Gastrocnemius medialis (tissue), 4 donors: ENCODE results near the gene DLX5. TPM values are rescaled to one million over a fixed set of nuclear protein-coding genes. Genes with fewer than 3 reads are reported as not detected.
"Not testable (repeated sequence)": the region's sequence is repeated elsewhere in the genome, so short reads cannot be mapped to it uniquely, and the experiment has no call there.

Experiments
- ATAC-seq, 2 donors: fragments of 150-250 bp; one replicate each; pipeline ENCODE4 v1.9.1; 2016
- DNase-seq, 2 donors: peaks; one replicate each; pipeline ENCODE4 v3.0.0-alpha.2; 2019
- H3K27ac ChIP-seq, 4 donors: fragments of 200-600 bp; sonication (generic); 1 replicate in 1 of 4; 2 replicates in 3 of 4; pipeline ENCODE4 v1.5.1; 2016 to 2018; ENCODE audit warnings: mild to moderate bottlenecking in 2 of 4, moderate library complexity in 1 of 4
- H3K27me3 ChIP-seq, 3 donors: fragments of 200-600 bp; sonication (generic) in 2 of 3; 1 replicate in 1 of 3; 2 replicates in 2 of 3; pipeline versions ENCODE4 v1.5.1 to v1.6.0; 2016 to 2019; ENCODE audit warnings: mild to moderate bottlenecking in 1 of 3, moderate library complexity in 1 of 3
- H3K36me3 ChIP-seq, 2 donors: fragments of 200-600 bp; sonication (generic) in 1 of 2; one replicate each; pipeline ENCODE4 v1.5.1; 2017 to 2018
- H3K4me1 ChIP-seq, 2 donors: fragments of 200-600 bp; sonication (generic) in 1 of 2; one replicate each; pipeline ENCODE4 v1.5.1; 2016 to 2017; ENCODE audit warnings: mild to moderate bottlenecking in 2 of 2
- H3K4me3 ChIP-seq, 4 donors: fragments of 200-600 bp; sonication (generic) in 3 of 4; 1 replicate in 1 of 4; 2 replicates in 3 of 4; pipeline ENCODE4 v1.5.1; 2016 to 2019; ENCODE audit warnings: mild to moderate bottlenecking in 2 of 4
- H3K9me3 ChIP-seq, 3 donors: fragments of 200-600 bp; sonication (generic) in 2 of 3; 1 replicate in 1 of 3; 2 replicates in 2 of 3; pipeline ENCODE4 v1.5.1; 2016 to 2019
- CTCF ChIP-seq, 5 experiments: fragments of 450-650 bp in 3 of 5; fragments of 200-600 bp in 2 of 5; sonication (generic) in 2 of 5; IDR thresholded peaks in 4 of 5; conservative IDR thresholded peaks in 1 of 5; 1 replicate in 4 of 5; 2 replicates in 1 of 5; pipeline ENCODE4 v1.5.1; 2016 to 2019; ENCODE audit warnings: antibody characterized with exemption in 5 of 5, mild to moderate bottlenecking in 3 of 5, moderate library complexity in 3 of 5
- POLR2A ChIP-seq, 2 donors: fragments of 450-650 bp; IDR thresholded peaks; one replicate each; pipeline ENCODE4 v1.6.1; 2017; ENCODE audit warnings: antibody characterized with exemption in 2 of 2, mild to moderate bottlenecking in 2 of 2, moderate library complexity in 2 of 2
- in situ Hi-C, 4 donors: fragments of 200-750 bp; cut with MboI; loops; one replicate each; pipeline versions ENCODE4 v1.15.0 to v1.8.0; 2017; ENCODE audit warnings: low sequenced_read_pairs in 4 of 4
- intact Hi-C: fragments of 100-400 bp; cut with DNase I; formaldehyde crosslinking; loops from one replicate; pipeline ENCODE4 v1.15.1; 2023; ENCODE audit warnings: low total_unique reads
- total RNA-seq, 4 donors: library from RNA; depleted of rRNA; stranded (reverse); fragments of >200 nt; gene quantifications; one replicate each; pipeline versions ENCODE4 v1.1.0 to v1.2.3, GENCODE V29; 2016

The DLX5 gene
- total RNA-seq: under 1 TPM in 1 of 4 donors, not detected in 3; 0.41 TPM

GRCh38 chr7:97024209-97025129 lies at the start of gene DLX5:
DLX5 (minus strand) TSS chr7:97024831; CDS start chr7:97024623, 208 bp downstream.
- Histone ChIP-seq H3K27ac (peak within 1 kb of the TSS in 1 of 4 donors; percentile 31), H3K4me1 (peaks cover 23 to 25% of the 10 kb centered on the region in 2 donors), H3K4me3 (peak within 1 kb of the TSS; percentile 9 to 45 (median 42)), H3K9me3 (no peaks in the 10 kb centered on the region), H3K36me3 (no peaks in the 10 kb centered on the region), H3K27me3 (peaks cover 78 to 86% (median 80%) of the 10 kb centered on the region in 3 donors)
- intact Hi-C loops (no loop called here), in situ Hi-C loops (loop anchor here (5.0 to 25.0 kb wide), 6 partner anchors 947 to 1262 kb away; partner anchors contain the start of gene DYNC1I1 (in 1 of the 4))
- no peak for TF ChIP-seq CTCF (IDR thresholded peaks at IDR 0.05 in 4 of 5, conservative IDR thresholded peaks at IDR 0.05 in 1 of 5)
- no peak for TF ChIP-seq POLR2A (IDR thresholded peaks at IDR 0.05)
- DNase-seq (no peak), ATAC-seq (peak; percentile 21 to 28)

- DNase-seq, in situ Hi-C loops, H3K36me3 ChIP-seq, H3K4me3 ChIP-seq, intact Hi-C loops, H3K9me3 ChIP-seq, H3K4me1 ChIP-seq, H3K27me3 ChIP-seq, H3K27ac ChIP-seq, ATAC-seq: not testable (repeated sequence)
Measured at GRCh38 chr7:97072025-97072424, 47.4 kb upstream of the DLX5 start.

GRCh38 chr7:97064972-97065587 lies 40.4 kb upstream of the DLX5 start:
- Histone ChIP-seq H3K27me3 (no peaks in the 10 kb centered on the region), H3K27ac (no peak overlapping the region), H3K4me1 (no peaks in the 10 kb centered on the region), H3K36me3 (no peaks in the 10 kb centered on the region), H3K9me3 (no peaks in the 10 kb centered on the region), H3K4me3 (no peak overlapping the region)
- in situ Hi-C loops: loop anchor here in 1 of 4 donors (10.0 kb wide), 1 partner anchor 1150 kb away; no protein-coding TSS in a partner anchor
- intact Hi-C loops: loop anchor here (5.0 kb wide), 1 partner anchor 1148 kb away; no protein-coding TSS in a partner anchor
- ATAC-seq: peak in 1 of 2 donors; percentile 75
- DNase-seq: no peak
- no peak for TF ChIP-seq POLR2A (IDR thresholded peaks at IDR 0.05)
- TF ChIP-seq CTCF (IDR thresholded peaks at IDR 0.05 in 4 of 5, conservative IDR thresholded peaks at IDR 0.05 in 1 of 5): peak in 4 of 5 experiments; percentile 25 to 64 (median 43)

- TF ChIP-seq POLR2A (IDR thresholded peaks at IDR 0.05): no peak
- no peak for TF ChIP-seq CTCF (IDR thresholded peaks at IDR 0.05 in 4 of 5, conservative IDR thresholded peaks at IDR 0.05 in 1 of 5)
- no peak overlapping the region for H3K27ac ChIP-seq
- no peaks in the 10 kb centered on the region for H3K27me3 ChIP-seq
- DNase-seq (no peak), ATAC-seq (no peak)
- no peaks in the 10 kb centered on the region for H3K4me1 ChIP-seq
- no peaks in the 10 kb centered on the region for H3K9me3 ChIP-seq
- intact Hi-C loops: no loop called here
- H3K36me3 ChIP-seq: no peaks in the 10 kb centered on the region
- H3K4me3 ChIP-seq: no peak overlapping the region
- in situ Hi-C loops: loop anchor here in 1 of 4 donors (10.0 kb wide), 1 partner anchor 1149 kb away; no protein-coding TSS in a partner anchor
Measured at GRCh38 chr7:97064020-97064419, 39.4 kb upstream of the DLX5 start.

GRCh38 chr7:97043281-97043680 lies 18.6 kb upstream of the DLX5 start:
- no peak overlapping the region for H3K4me3 ChIP-seq
- DNase-seq (no peak), ATAC-seq (no peak)
- no peaks in the 10 kb centered on the region for H3K9me3 ChIP-seq
- no peaks in the 10 kb centered on the region for H3K36me3 ChIP-seq
- no peak for TF ChIP-seq POLR2A (IDR thresholded peaks at IDR 0.05)
- no peak for TF ChIP-seq CTCF (IDR thresholded peaks at IDR 0.05 in 4 of 5, conservative IDR thresholded peaks at IDR 0.05 in 1 of 5)
- intact Hi-C loops: no loop called here
- in situ Hi-C loops: loop anchor here in 3 of 4 donors (10.0 to 25.0 kb wide), 4 partner anchors 981 to 1281 kb away; partner anchors contain the start of gene DYNC1I1 (in 1 of the 3)
- H3K27ac ChIP-seq: no peak overlapping the region
- no peaks in the 10 kb centered on the region for H3K4me1 ChIP-seq
- peaks cover 0 to 8% (median 3%) of the 10 kb centered on the region in 3 donors for H3K27me3 ChIP-seq
